Mucosa of descending colon (tissue), 3 donors: Measurements from ENCODE around the gene MAN2B2. TPM values are rescaled to one million over a fixed set of nuclear protein-coding genes. Genes with fewer than 3 reads are reported as not detected.
"Not testable (repeated sequence)": the region's sequence is repeated elsewhere in the genome, so short reads cannot be mapped to it uniquely, and the experiment has no call there.

Experiments used
- ATAC-seq: fragments of 200-7000 bp; cut with Tn5 transposase; one replicate; pipeline ENCODE4 v1.9.1; 2020; ENCODE audit warnings: mild to moderate bottlenecking, moderate library complexity
- DNase-seq, 3 donors: peaks; one replicate each; pipeline ENCODE4 v3.0.0-alpha.2; 2020
- H3K36me3 ChIP-seq: fragments of 200-600 bp; one replicate; pipeline ENCODE4 v1.8.0; 2021; ENCODE audit warnings: low read depth, mild to moderate bottlenecking
- H3K4me1 ChIP-seq: fragments of 200-600 bp; one replicate; pipeline ENCODE4 v1.8.0; 2021; ENCODE audit warnings: low read depth, mild to moderate bottlenecking
- H3K4me3 ChIP-seq: fragments of 200-600 bp; one replicate; pipeline ENCODE4 v1.8.0; 2021; ENCODE audit warnings: mild to moderate bottlenecking
- H3K9me3 ChIP-seq: fragments of 200-600 bp; one replicate; pipeline ENCODE4 v1.8.0; 2021; ENCODE audit warnings: mild to moderate bottlenecking
- intact Hi-C, 2 donors: fragments of 100-400 bp; cut with DNase I in 1 of 2; cut with micrococcal nuclease in 1 of 2; formaldehyde crosslinking; loops; one replicate each; pipeline versions ENCODE4 v1.11.0 to v1.11.1; 2022; cut with DNase I, micrococcal nuclease
- total RNA-seq, 3 donors: library from RNA; stranded (reverse); fragmentation: NEBNext Ultra II Directional in 2 of 3; extraction: Animal tissue kit (Norgen Biotek cat#: 25700) in 2 of 3; gene quantifications; one replicate each; pipeline versions ENCODE4 v1.2.1 to v1.2.4, GENCODE V29; 2021 to 2023
- TF ChIP-seq, protein P1 (sequence below): fragments of 200-600 bp; IDR thresholded peaks from one replicate; pipeline ENCODE4 v1.8.0; 2022; ENCODE audit warnings: antibody characterized with exemption, mild to moderate bottlenecking
- donor health status: DM: no; HTN: no; CAD: no; lungs with moderate emphysema.
- donor health status: DM: no; HTN: no; CAD: no.
- donor health status: DM: no; HTN: yes; CAD: no.

The MAN2B2 gene
- total RNA-seq, 3 donors from 2014 or later = 24.1 to 28.2 (median 27.2) TPM

DNA sequence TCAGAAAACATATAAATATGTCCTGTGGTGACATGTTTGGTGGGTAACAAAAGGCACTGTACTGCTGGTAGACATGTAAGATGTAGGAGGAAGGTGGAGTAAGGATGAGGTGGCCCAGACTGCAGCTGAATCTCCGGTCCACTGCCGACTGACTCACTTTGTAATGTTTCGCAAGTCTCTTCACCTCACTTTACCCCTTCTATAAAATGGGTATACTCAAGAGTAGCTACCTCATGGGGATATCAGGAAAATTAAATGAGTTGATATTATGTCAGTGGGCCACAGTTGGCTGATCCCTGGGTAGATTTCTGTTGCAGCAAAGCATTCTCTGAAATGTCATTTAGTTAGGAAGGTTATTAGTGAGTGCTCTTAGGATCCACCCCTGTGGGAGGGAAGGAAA is 87.6 kb downstream of the MAN2B2 start:
- Histone ChIP-seq H3K36me3 (no peaks in the 10 kb centered on the region), H3K4me1 (peaks cover 3% of the 10 kb centered on the region), H3K9me3 (no peaks in the 10 kb centered on the region), H3K4me3 (no peak overlapping the region)
- TF ChIP-seq, protein P1, sequence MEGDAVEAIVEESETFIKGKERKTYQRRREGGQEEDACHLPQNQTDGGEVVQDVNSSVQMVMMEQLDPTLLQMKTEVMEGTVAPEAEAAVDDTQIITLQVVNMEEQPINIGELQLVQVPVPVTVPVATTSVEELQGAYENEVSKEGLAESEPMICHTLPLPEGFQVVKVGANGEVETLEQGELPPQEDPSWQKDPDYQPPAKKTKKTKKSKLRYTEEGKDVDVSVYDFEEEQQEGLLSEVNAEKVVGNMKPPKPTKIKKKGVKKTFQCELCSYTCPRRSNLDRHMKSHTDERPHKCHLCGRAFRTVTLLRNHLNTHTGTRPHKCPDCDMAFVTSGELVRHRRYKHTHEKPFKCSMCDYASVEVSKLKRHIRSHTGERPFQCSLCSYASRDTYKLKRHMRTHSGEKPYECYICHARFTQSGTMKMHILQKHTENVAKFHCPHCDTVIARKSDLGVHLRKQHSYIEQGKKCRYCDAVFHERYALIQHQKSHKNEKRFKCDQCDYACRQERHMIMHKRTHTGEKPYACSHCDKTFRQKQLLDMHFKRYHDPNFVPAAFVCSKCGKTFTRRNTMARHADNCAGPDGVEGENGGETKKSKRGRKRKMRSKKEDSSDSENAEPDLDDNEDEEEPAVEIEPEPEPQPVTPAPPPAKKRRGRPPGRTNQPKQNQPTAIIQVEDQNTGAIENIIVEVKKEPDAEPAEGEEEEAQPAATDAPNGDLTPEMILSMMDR = no peak
- intact Hi-C loops = no loop called here
- ATAC-seq (no peak), DNase-seq (no peak)

DNA sequence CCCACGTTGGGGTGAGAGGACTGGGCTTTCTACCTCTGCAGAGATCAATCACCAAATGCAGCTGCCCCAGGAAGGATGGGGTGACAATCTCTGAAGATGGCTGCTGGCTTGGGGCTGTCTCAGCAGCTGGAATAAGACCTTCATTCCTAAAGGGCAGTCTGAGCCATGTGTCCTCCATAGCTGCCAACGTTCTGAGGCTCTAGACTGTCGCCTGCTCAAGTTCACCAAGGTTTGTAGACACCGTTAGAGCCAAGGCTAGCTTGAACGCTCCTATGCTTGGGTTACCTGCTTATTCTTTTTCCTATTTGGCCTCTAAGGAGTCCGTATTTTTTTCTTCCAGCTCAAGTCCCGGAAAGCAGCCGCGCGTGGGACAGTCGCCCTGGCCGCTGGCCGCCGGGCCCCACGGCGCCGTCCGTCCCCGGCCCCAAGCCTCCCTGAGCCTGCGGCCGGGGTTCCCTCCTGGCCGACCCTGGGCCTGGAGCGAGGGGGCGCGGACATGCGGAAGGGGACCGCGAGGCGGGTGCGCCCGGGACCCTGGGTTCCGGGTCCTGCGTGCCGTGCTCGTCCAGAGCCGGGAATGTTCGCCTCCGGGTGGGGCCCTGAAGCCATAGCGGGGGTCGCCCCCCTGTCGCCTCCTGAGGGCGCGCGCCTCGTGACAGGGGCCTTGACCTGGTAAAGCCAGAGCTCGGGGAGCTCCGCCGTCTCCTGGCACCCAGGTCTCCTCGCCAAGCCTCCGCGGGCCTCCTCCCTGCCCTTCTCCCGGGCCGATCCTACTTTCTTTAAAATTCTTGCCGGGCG is 88.8 kb downstream of the MAN2B2 start:
- peaks cover under 1% of the 10 kb centered on the region for H3K4me1 ChIP-seq
- DNase-seq = no peak
- no peak overlapping the region for H3K4me3 ChIP-seq
- no peaks in the 10 kb centered on the region for H3K9me3 ChIP-seq
- TF ChIP-seq, protein P1 = no peak
- intact Hi-C loops = no loop called here
- no peak for ATAC-seq
- no peaks in the 10 kb centered on the region for H3K36me3 ChIP-seq

DNA sequence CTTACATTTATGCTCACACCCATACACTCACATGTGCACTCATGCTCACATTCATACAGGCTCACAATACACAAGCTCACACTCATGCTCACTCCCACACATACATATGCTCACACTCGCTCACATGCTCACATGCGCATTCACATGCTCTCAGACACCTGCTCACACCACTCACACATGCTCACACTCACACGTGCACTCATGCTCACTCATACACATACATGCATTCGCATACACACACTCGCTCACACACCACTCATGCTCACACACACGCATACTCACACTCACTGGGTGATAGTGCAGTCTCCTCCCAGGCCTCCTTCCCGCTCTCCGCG is 90.3 kb downstream of the MAN2B2 start:
- intact Hi-C loops = no loop called here
- H3K4me3 ChIP-seq = no peak overlapping the region
- no peaks in the 10 kb centered on the region for H3K9me3 ChIP-seq
- no peaks in the 10 kb centered on the region for H3K4me1 ChIP-seq
- TF ChIP-seq, protein P1 = no peak
- DNase-seq (no peak), ATAC-seq (no peak)
- H3K36me3 ChIP-seq = no peaks in the 10 kb centered on the region

DNA sequence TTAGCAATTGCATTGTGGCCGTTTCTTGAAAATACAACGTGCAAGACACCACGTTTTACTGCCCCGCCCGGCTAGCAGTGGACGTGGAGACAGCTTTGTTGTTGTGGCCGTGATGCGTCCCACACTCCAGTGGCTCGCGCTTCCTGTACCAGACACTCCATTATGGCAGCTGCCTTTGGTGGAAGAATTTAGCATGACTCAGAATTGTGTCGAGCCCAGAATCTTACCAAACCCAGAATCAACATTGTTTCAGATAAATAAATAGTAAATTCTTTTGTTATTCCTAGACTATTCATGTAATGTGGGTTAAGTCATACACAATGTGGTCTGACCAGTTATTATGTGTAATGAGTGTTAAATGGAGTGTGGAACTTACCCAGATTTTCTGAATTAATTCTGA is 93.4 kb downstream of the MAN2B2 start:
- no peaks in the 10 kb centered on the region for H3K36me3 ChIP-seq
- TF ChIP-seq, protein P1 = no peak
- H3K9me3 ChIP-seq = no peaks in the 10 kb centered on the region
- DNase-seq = no peak
- ATAC-seq = no peak
- H3K4me1 ChIP-seq = no peaks in the 10 kb centered on the region
- H3K4me3 ChIP-seq = no peak overlapping the region
- intact Hi-C loops = no loop called here

DNA sequence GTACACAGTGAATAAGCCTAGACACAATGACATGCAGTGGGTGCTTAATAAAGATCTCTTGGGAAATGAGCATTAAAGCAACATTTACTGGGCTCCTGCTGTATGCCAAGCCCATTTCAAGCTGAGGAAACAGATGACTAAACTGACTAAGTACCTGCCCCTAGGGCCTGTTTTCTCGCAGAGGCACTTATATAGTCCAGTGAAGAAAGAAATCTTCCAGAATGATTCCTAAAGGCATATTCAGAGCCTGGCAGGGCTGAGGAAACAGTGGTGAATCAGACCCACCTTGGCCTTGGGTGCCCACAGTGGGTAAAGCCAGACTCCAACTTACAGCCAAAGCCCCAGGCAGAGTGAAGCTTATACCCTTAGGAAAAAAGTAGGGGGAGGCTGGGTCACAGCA is 96.7 kb downstream of the MAN2B2 start:
- DNase-seq = no peak
- no peak overlapping the region for H3K4me3 ChIP-seq
- intact Hi-C loops = no loop called here
- H3K9me3 ChIP-seq = no peaks in the 10 kb centered on the region
- no peak for ATAC-seq
- H3K36me3 ChIP-seq = no peaks in the 10 kb centered on the region
- H3K4me1 ChIP-seq = peaks cover 17% of the 10 kb centered on the region
- TF ChIP-seq, protein P1 = no peak

DNA sequence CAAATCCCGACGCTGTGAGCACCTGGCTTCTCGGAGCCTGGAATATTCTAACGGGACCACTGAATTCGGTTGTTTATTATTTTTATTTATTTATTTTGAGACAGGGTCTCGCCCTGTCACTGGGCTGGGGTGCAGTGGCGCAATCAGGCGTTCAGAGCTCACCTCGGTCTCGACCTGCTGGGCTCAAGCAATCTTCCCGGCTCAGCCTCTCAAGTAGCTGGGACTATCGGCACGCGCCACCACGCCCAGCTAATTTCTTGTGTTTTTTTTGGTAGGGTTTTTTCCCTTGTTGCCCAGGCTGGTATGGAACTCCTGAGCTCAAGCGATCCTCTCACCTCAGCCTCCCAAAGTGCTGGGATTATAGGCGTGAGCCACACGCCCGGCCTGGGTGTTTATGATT is 97.1 kb downstream of the MAN2B2 start:
- Histone ChIP-seq H3K9me3 (no peaks in the 10 kb centered on the region), H3K36me3 (no peaks in the 10 kb centered on the region), H3K4me1 (peaks cover 17% of the 10 kb centered on the region), H3K4me3 (no peak overlapping the region)
- DNase-seq (no peak), ATAC-seq (no peak)
- intact Hi-C loops = no loop called here
- TF ChIP-seq, protein P1 = no peak

DNA sequence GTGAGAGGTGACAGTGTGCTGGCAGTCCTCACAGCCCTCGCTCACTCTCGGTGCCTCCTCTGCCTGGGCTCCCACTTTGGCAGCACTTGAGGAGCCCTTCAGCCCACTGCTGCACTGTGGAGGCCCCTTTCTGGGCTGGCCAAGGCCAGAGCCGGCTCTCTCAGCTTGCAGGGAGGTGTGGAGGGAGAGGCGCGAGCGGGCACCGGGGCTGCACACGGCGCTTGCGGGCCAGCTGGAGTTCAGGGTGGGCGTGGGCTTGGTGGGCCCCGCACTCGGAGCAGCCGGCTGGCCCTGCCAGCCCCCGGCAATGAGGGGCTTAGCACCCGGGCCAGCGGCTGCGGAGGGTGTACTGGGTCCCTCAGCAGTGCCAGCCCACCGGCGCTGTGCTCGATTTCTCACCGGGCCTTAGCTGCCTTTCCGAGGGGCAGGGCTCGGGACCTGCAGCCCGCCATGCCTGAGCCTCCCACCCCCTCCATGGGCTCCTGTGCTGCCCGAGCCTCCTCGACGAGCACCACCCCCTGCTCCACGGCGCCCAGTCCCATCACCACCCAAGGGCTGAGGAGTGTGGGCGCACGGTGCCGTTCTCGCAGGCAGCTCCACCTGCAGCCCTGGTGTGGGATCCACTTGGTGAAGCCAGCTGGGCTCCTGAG is 97.7 kb downstream of the MAN2B2 start:
- peak; percentile 21 to 73 (median 48) for DNase-seq
- H3K9me3 ChIP-seq, H3K4me3 ChIP-seq, H3K36me3 ChIP-seq, ATAC-seq, intact Hi-C loops: not testable (repeated sequence)
- peaks cover 17% of the 10 kb centered on the region for H3K4me1 ChIP-seq
